GM23338 (cell line): Measurements from ENCODE around the gene ARMC7. TPM values are rescaled to one million over a fixed set of nuclear protein-coding genes. Genes with fewer than 3 reads are reported as not detected.

Source experiments
- ATAC-seq: fragments of 200-7000 bp; cut with Tn5 transposase; 3 replicates; pipeline ENCODE4 v1.9.1; 2020
- DNase-seq: peaks from one replicate; pipeline ENCODE4 v3.0.0-alpha.2; 2015; ENCODE audit warnings: low spot score
- H2AFZ ChIP-seq: fragments of 200-600 bp; sonication (generic); 2 replicates; pipeline ENCODE4 v1.8.0; 2016; ENCODE audit warnings: antibody characterized with exemption, mild to moderate bottlenecking, moderate library complexity
- H3F3A ChIP-seq: fragments of 200-600 bp; sonication (generic); replicated peaks from 2 replicates; pipeline ENCODE4 v1.8.0; 2017; ENCODE audit warnings: antibody characterized with exemption, mixed run types, low read depth
- H3K27ac ChIP-seq: fragments of 200-600 bp; sonication (generic); 2 replicates; pipeline ENCODE4 v1.6.1; 2016; ENCODE audit warnings: low read depth
- H3K27me3 ChIP-seq: fragments of 200-600 bp; sonication (generic); 2 replicates; pipeline ENCODE4 v1.8.0; 2016; ENCODE audit warnings: mild to moderate bottlenecking, mixed run types, moderate library complexity; ENCODE audit not compliant: insufficient read depth
- H3K36me3 ChIP-seq: fragments of 200-600 bp; sonication (generic); 2 replicates; pipeline ENCODE4 v1.8.0; 2016; ENCODE audit warnings: mild to moderate bottlenecking; ENCODE audit not compliant: insufficient read depth
- H3K4me1 ChIP-seq: fragments of 200-600 bp; sonication (generic); 2 replicates; pipeline ENCODE4 v1.8.0; 2016; ENCODE audit warnings: mild to moderate bottlenecking, moderate library complexity; ENCODE audit not compliant: insufficient read depth
- H3K4me2 ChIP-seq: fragments of 200-600 bp; sonication (generic); 2 replicates; pipeline ENCODE4 v1.7.1; 2017; ENCODE audit warnings: mixed run types
- H3K4me3 ChIP-seq: fragments of 200-600 bp; sonication (generic); 2 replicates; pipeline ENCODE4 v1.6.1; 2016; ENCODE audit warnings: mixed run types
- H3K79me2 ChIP-seq: fragments of 200-600 bp; sonication (generic); replicated peaks from 2 replicates; pipeline ENCODE4 v1.8.0; 2017; ENCODE audit warnings: mild to moderate bottlenecking; ENCODE audit not compliant: insufficient read depth
- H3K9me2 ChIP-seq: fragments of 200-600 bp; sonication (generic); 2 replicates; pipeline ENCODE4 v1.8.0; 2017; ENCODE audit not compliant: insufficient read depth
- H4K20me1 ChIP-seq: fragments of 200-600 bp; sonication (generic); replicated peaks from 2 replicates; pipeline ENCODE4 v1.8.0; 2017; ENCODE audit warnings: mild to moderate bottlenecking; ENCODE audit not compliant: insufficient read depth
- H3K27ac Mint-ChIP-seq: 2 replicates; pipeline ENCODE4 v1.8.0; 2020; ENCODE audit warnings: inconsistent platforms, mild to moderate bottlenecking, moderate library complexity, mixed read lengths
- H3K27me3 Mint-ChIP-seq: 3 replicates; pipeline ENCODE4 v1.8.0; 2022; ENCODE audit warnings: low read depth, mild to moderate bottlenecking, moderate library complexity, mixed read lengths, inconsistent platforms; ENCODE audit not compliant: insufficient read depth, poor library complexity
- H3K36me3 Mint-ChIP-seq: 3 replicates; pipeline ENCODE4 v1.8.0; 2021; ENCODE audit warnings: low read depth, mild to moderate bottlenecking, inconsistent platforms, moderate library complexity, mixed read lengths
- H3K4me1 Mint-ChIP-seq: 3 replicates; pipeline ENCODE4 v1.8.0; 2020; ENCODE audit warnings: mild to moderate bottlenecking, inconsistent platforms, mixed read lengths
- H3K4me3 Mint-ChIP-seq: 3 replicates; pipeline ENCODE4 v1.8.0; 2021; ENCODE audit warnings: moderate library complexity, mild to moderate bottlenecking, inconsistent platforms, mixed read lengths
- H3K9me3 Mint-ChIP-seq: 3 replicates; pipeline ENCODE4 v1.8.0; 2020; ENCODE audit warnings: moderate library complexity, mild to moderate bottlenecking, inconsistent platforms, mixed read lengths
- CREB1 ChIP-seq: fragments of 250-450 bp; sonication (Bioruptor Pico); IDR thresholded peaks from 2 replicates; pipeline ENCODE4 v1.5.0; 2020; ENCODE audit warnings: low read depth, mild to moderate bottlenecking, moderate library complexity
- CTCF ChIP-seq, 2 experiments: fragments of 200-600 bp in 1 of 2; sonication (generic) in 1 of 2; conservative IDR thresholded peaks; 2 replicates each; pipeline versions ENCODE4 v1.5.1 to v1.6.1; 2016 to 2017; ENCODE audit warnings: antibody characterized with exemption in 2 of 2, low read depth in 2 of 2, mild to moderate bottlenecking in 2 of 2, moderate library complexity in 1 of 2
- ETS1 ChIP-seq: IDR thresholded peaks from 2 replicates; pipeline ENCODE4 v1.6.1; 2016; ENCODE audit warnings: antibody characterized with exemption
- EZH2 ChIP-seq: fragments of 200-600 bp; sonication (generic); IDR thresholded peaks from one replicate; pipeline ENCODE4 v1.8.0; 2017; ENCODE audit warnings: antibody characterized with exemption, mild to moderate bottlenecking, low read depth; ENCODE audit not compliant: unreplicated experiment
- EZH2phosphoT487 ChIP-seq: fragments of 200-600 bp; sonication (generic); IDR thresholded peaks from one replicate; pipeline ENCODE4 v1.8.1; 2018; ENCODE audit warnings: antibody characterized with exemption; ENCODE audit not compliant: unreplicated experiment
- JUNB ChIP-seq: IDR thresholded peaks from one replicate; pipeline ENCODE4 v1.6.1; 2016; ENCODE audit warnings: antibody characterized with exemption; ENCODE audit not compliant: unreplicated experiment
- NANOG ChIP-seq: IDR thresholded peaks from 2 replicates; pipeline ENCODE4 v1.6.1; 2016; ENCODE audit warnings: antibody characterized with exemption, borderline replicate concordance
- POLR2AphosphoS5 ChIP-seq: IDR thresholded peaks from 2 replicates; pipeline ENCODE4 v1.6.1; 2016; ENCODE audit warnings: antibody characterized with exemption, low read depth
- REST ChIP-seq: IDR thresholded peaks from one replicate; pipeline ENCODE4 v1.6.1; 2018; ENCODE audit warnings: antibody characterized with exemption; ENCODE audit not compliant: unreplicated experiment
- STAT1 ChIP-seq: IDR thresholded peaks from one replicate; pipeline ENCODE4 v1.6.1; 2016; ENCODE audit warnings: antibody characterized with exemption; ENCODE audit not compliant: unreplicated experiment
- ZNF114 ChIP-seq: fragments of 250-450 bp; sonication (Bioruptor Pico); IDR thresholded peaks from 2 replicates; pipeline ENCODE4 v1.5.0; 2020; ENCODE audit warnings: mild to moderate bottlenecking, moderate library complexity
- ZNF331 ChIP-seq: fragments of 250-450 bp; sonication (Bioruptor Pico); IDR thresholded peaks from 2 replicates; pipeline ENCODE4 v1.5.0; 2020; ENCODE audit warnings: low read depth, mild to moderate bottlenecking, moderate library complexity
- ZNF462 ChIP-seq: fragments of 250-450 bp; sonication (Bioruptor Pico); IDR thresholded peaks from 2 replicates; pipeline ENCODE4 v1.5.0; 2020; ENCODE audit warnings: mild to moderate bottlenecking, moderate library complexity
- polyA plus RNA-seq: library from polyadenylated mRNA; unstranded; fragments of >200 nt; fragmentation: Nextera tagmentation; extraction: Ambion mirVana; gene quantifications from 2 replicates; pipeline ENCODE4 v1.2.1, GENCODE V29; 2016
- total RNA-seq: library from RNA; depleted of rRNA; stranded (reverse); fragments of >200 nt; shearing (Covaris generic); gene quantifications from 2 replicates; pipeline ENCODE4 v1.2.3, GENCODE V29; 2014

The ARMC7 gene
- total and polyA plus RNA-seq, 2 experiments from 2014 or later = 5.6 to 8.4 TPM

GRCh38 chr17:75073618-75074047, 36.1 kb upstream of the ARMC7 start:
- no peaks in the 10 kb centered on the region for H3K9me2 ChIP-seq
- H3K9me3 Mint-ChIP-seq = no peaks in the 10 kb centered on the region
- H3K36me3 ChIP-seq = no peaks in the 10 kb centered on the region
- H3K27ac ChIP-seq = no peak overlapping the region
- no peak overlapping the region for H3K4me3 Mint-ChIP-seq
- no peaks in the 10 kb centered on the region for H3K27me3 ChIP-seq
- H2AFZ ChIP-seq = no peak overlapping the region
- no peaks in the 10 kb centered on the region for H4K20me1 ChIP-seq
- peaks cover 10% of the 10 kb centered on the region; the same call in 2 of the 3 replicates for H3K4me1 Mint-ChIP-seq
- no peaks in the 10 kb centered on the region for H3K36me3 Mint-ChIP-seq
- H3K4me3 ChIP-seq = no peak overlapping the region
- DNase-seq (no peak), ATAC-seq (no peak)
- no peak overlapping the region for H3K4me2 ChIP-seq
- H3K4me1 ChIP-seq = peaks cover 16% of the 10 kb centered on the region; the same call in 1 of the 2 replicates
- peaks cover 12% of the 10 kb centered on the region; the same call in 1 of the 2 replicates for H3F3A ChIP-seq
- peaks cover 11% of the 10 kb centered on the region for H3K27me3 Mint-ChIP-seq
- H3K27ac Mint-ChIP-seq = no peak overlapping the region
- no peaks in the 10 kb centered on the region for H3K79me2 ChIP-seq
- TF ChIP-seq EZH2 = no peak
- no peak for TF ChIP-seq EZH2phosphoT487
- no peak for TF ChIP-seq REST
- TF ChIP-seq ZNF462 (CRISPR knock-in tag) = no peak
- TF ChIP-seq ZNF331 (CRISPR knock-in tag) = no peak
- no peak for TF ChIP-seq ZNF114 (CRISPR knock-in tag)
- TF ChIP-seq NANOG = no peak
- TF ChIP-seq STAT1 = no peak
- no peak for TF ChIP-seq CREB1 (CRISPR knock-in tag)
- TF ChIP-seq JUNB = no peak
- no peak for TF ChIP-seq ETS1
- no peak for TF ChIP-seq CTCF (conservative IDR thresholded peaks at IDR 0.05; ENCODE audit: low read depth in 2 of 2)
- TF ChIP-seq POLR2AphosphoS5 = no peak
